Activated CD4-positive, alpha-beta memory T cell treated with anti-CD3 and anti-CD28 coated beads for 36 hours (primary cell): Measurements from ENCODE around the gene FHIT. TPM values are rescaled to one million over a fixed set of nuclear protein-coding genes. Genes with fewer than 3 reads are reported as not detected.

Experiments used
- CTCF ChIA-PET: fragments of 350-600 bp; sonication (Branson Sonifier 250); formaldehyde crosslinking; loops from one replicate; lab custom pipeline; 2021; ENCODE audit warnings: antibody characterized with exemption, inconsistent platforms; lab: Charles Lee
- POLR2A ChIA-PET: fragments of 350-600 bp; sonication (Branson Sonifier 250); formaldehyde crosslinking; loops from one replicate; lab custom pipeline; 2021; ENCODE audit warnings: antibody characterized with exemption; lab: Charles Lee
- DNase-seq: peaks from one replicate; pipeline ENCODE4 v3.0.0-alpha.2; 2020
- H3K27ac Mint-ChIP-seq: one replicate; pipeline ENCODE4 v1.8.0; 2021; ENCODE audit warnings: mixed read lengths
- H3K27me3 Mint-ChIP-seq: one replicate; pipeline ENCODE4 v1.8.0; 2021; ENCODE audit warnings: mixed read lengths
- H3K36me3 Mint-ChIP-seq: one replicate; pipeline ENCODE4 v1.8.0; 2021; ENCODE audit warnings: mixed read lengths
- H3K4me1 Mint-ChIP-seq: one replicate; pipeline ENCODE4 v1.8.0; 2021; ENCODE audit warnings: low read depth, mixed read lengths
- H3K4me3 Mint-ChIP-seq: one replicate; pipeline ENCODE4 v1.8.0; 2021; ENCODE audit warnings: mild to moderate bottlenecking, mixed read lengths
- H3K9me3 Mint-ChIP-seq: one replicate; pipeline ENCODE4 v1.8.0; 2021; ENCODE audit warnings: mixed read lengths
- intact Hi-C: fragments of 100-400 bp; cut with micrococcal nuclease; formaldehyde crosslinking; loops from one replicate; pipeline ENCODE4 v1.15.1; 2023
- total RNA-seq, 2 experiments: library from RNA; stranded (reverse); gene quantifications; one replicate each; pipeline ENCODE4 v1.2.3, GENCODE V29; 2021

The FHIT gene
- total RNA-seq, 2 experiments from 2014 or later, result 7.2 to 8.7 TPM

- H3K27ac Mint-ChIP-seq, result peak overlapping the region; percentile 74
- peaks cover 37% of the 10 kb centered on the region for H3K4me1 Mint-ChIP-seq
- peak; percentile 40 for DNase-seq
- H3K36me3 Mint-ChIP-seq, result peaks cover 3% of the 10 kb centered on the region
- no peaks in the 10 kb centered on the region for H3K9me3 Mint-ChIP-seq
- no peak overlapping the region for H3K4me3 Mint-ChIP-seq
- intact Hi-C loops, result loop anchor here (1.0 kb wide), 1 partner anchor 38 kb away; no protein-coding TSS in a partner anchor
- CTCF ChIA-PET, result no interaction called here
- POLR2A ChIA-PET, result no interaction called here
- H3K27me3 Mint-ChIP-seq, result no peaks in the 10 kb centered on the region
These were observed 1272.3 kb downstream of the FHIT start for GRCh38 chr3:59978979-59979378.

GRCh38 chr3:59970796-59971195 is 1280.5 kb downstream of the FHIT start:
- no peaks in the 10 kb centered on the region for H3K9me3 Mint-ChIP-seq
- no peak for DNase-seq
- ChIA-PET POLR2A (no interaction called here), CTCF (no interaction called here)
- no peak overlapping the region for H3K4me3 Mint-ChIP-seq
- H3K36me3 Mint-ChIP-seq, result peaks cover 9% of the 10 kb centered on the region
- no peak overlapping the region for H3K27ac Mint-ChIP-seq
- peaks cover 9% of the 10 kb centered on the region for H3K4me1 Mint-ChIP-seq
- H3K27me3 Mint-ChIP-seq, result no peaks in the 10 kb centered on the region
- intact Hi-C loops, result no loop called here

GRCh38 chr3:59970376-59970775 is 1280.9 kb downstream of the FHIT start:
- no peak overlapping the region for H3K27ac Mint-ChIP-seq
- ChIA-PET CTCF (no interaction called here), POLR2A (no interaction called here)
- peaks cover 9% of the 10 kb centered on the region for H3K4me1 Mint-ChIP-seq
- H3K27me3 Mint-ChIP-seq, result no peaks in the 10 kb centered on the region
- H3K4me3 Mint-ChIP-seq, result no peak overlapping the region
- no peaks in the 10 kb centered on the region for H3K9me3 Mint-ChIP-seq
- no peak for DNase-seq
- intact Hi-C loops, result no loop called here
- H3K36me3 Mint-ChIP-seq, result peaks cover 9% of the 10 kb centered on the region

- H3K27me3 Mint-ChIP-seq, result no peaks in the 10 kb centered on the region
- CTCF ChIA-PET, result no interaction called here
- no peak overlapping the region for H3K4me3 Mint-ChIP-seq
- H3K4me1 Mint-ChIP-seq, result peaks cover 12% of the 10 kb centered on the region
- intact Hi-C loops, result no loop called here
- POLR2A ChIA-PET, result no interaction called here
- no peak overlapping the region for H3K27ac Mint-ChIP-seq
- no peaks in the 10 kb centered on the region for H3K9me3 Mint-ChIP-seq
- H3K36me3 Mint-ChIP-seq, result peaks cover 9% of the 10 kb centered on the region
- DNase-seq, result no peak
These were observed 1282.7 kb downstream of the FHIT start for GRCh38 chr3:59968513-59969045.

- intact Hi-C loops, result no loop called here
- ChIA-PET CTCF (no interaction called here), POLR2A (no interaction called here)
- Mint-ChIP-seq H3K9me3 (no peaks in the 10 kb centered on the region), H3K27ac (no peak overlapping the region), H3K36me3 (peaks cover 5% of the 10 kb centered on the region), H3K4me1 (peaks cover 23% of the 10 kb centered on the region), H3K4me3 (no peak overlapping the region), H3K27me3 (no peaks in the 10 kb centered on the region)
- no peak for DNase-seq
These were observed 1287.6 kb downstream of the FHIT start for GRCh38 chr3:59963676-59964075.

GRCh38 chr3:59957150-59957549 is 1294.1 kb downstream of the FHIT start:
- DNase-seq, result no peak
- Mint-ChIP-seq H3K27ac (no peak overlapping the region), H3K9me3 (no peaks in the 10 kb centered on the region), H3K36me3 (peaks cover 10% of the 10 kb centered on the region), H3K27me3 (no peaks in the 10 kb centered on the region), H3K4me3 (no peak overlapping the region), H3K4me1 (peaks cover 38% of the 10 kb centered on the region)
- POLR2A ChIA-PET, result no interaction called here
- CTCF ChIA-PET, result interaction anchor here (0.6 kb wide), 1 partner anchor 295 kb away, joined by 3 read pairs; no protein-coding TSS in a partner anchor
- intact Hi-C loops, result no loop called here

- H3K9me3 Mint-ChIP-seq, result peaks cover 3% of the 10 kb centered on the region
- no peak overlapping the region for H3K4me3 Mint-ChIP-seq
- peaks cover 25% of the 10 kb centered on the region for H3K4me1 Mint-ChIP-seq
- no peak for DNase-seq
- intact Hi-C loops, result no loop called here
- no peak overlapping the region for H3K27ac Mint-ChIP-seq
- peaks cover 8% of the 10 kb centered on the region for H3K36me3 Mint-ChIP-seq
- H3K27me3 Mint-ChIP-seq, result no peaks in the 10 kb centered on the region
- CTCF ChIA-PET, result no interaction called here
- POLR2A ChIA-PET, result no interaction called here
These were observed 1298.1 kb downstream of the FHIT start for GRCh38 chr3:59953104-59953503.

- peaks cover 9% of the 10 kb centered on the region for H3K36me3 Mint-ChIP-seq
- intact Hi-C loops, result no loop called here
- no peak overlapping the region for H3K4me3 Mint-ChIP-seq
- no peak overlapping the region for H3K27ac Mint-ChIP-seq
- POLR2A ChIA-PET, result no interaction called here
- no peak for DNase-seq
- peaks cover 9% of the 10 kb centered on the region for H3K4me1 Mint-ChIP-seq
- no peaks in the 10 kb centered on the region for H3K27me3 Mint-ChIP-seq
- CTCF ChIA-PET, result no interaction called here
- H3K9me3 Mint-ChIP-seq, result peaks cover 10% of the 10 kb centered on the region
These were observed 1301.9 kb downstream of the FHIT start for GRCh38 chr3:59949311-59949710.

- intact Hi-C loops, result no loop called here
- POLR2A ChIA-PET, result no interaction called here
- no peak overlapping the region for H3K4me3 Mint-ChIP-seq
- no peak for DNase-seq
- peaks cover 10% of the 10 kb centered on the region for H3K9me3 Mint-ChIP-seq
- H3K36me3 Mint-ChIP-seq, result peaks cover 5% of the 10 kb centered on the region
- H3K4me1 Mint-ChIP-seq, result peaks cover 11% of the 10 kb centered on the region
- H3K27ac Mint-ChIP-seq, result no peak overlapping the region
- CTCF ChIA-PET, result interaction anchor here (1.1 kb wide), 1 partner anchor 11 kb away, joined by 3 read pairs; no protein-coding TSS in a partner anchor
- no peaks in the 10 kb centered on the region for H3K27me3 Mint-ChIP-seq
These were observed 1304.9 kb downstream of the FHIT start for GRCh38 chr3:59946401-59946800.

- intact Hi-C loops, result no loop called here
- Mint-ChIP-seq H3K27ac (no peak overlapping the region), H3K36me3 (no peaks in the 10 kb centered on the region), H3K4me3 (no peak overlapping the region), H3K9me3 (peaks cover 6% of the 10 kb centered on the region), H3K27me3 (no peaks in the 10 kb centered on the region), H3K4me1 (peaks cover 36% of the 10 kb centered on the region)
- POLR2A ChIA-PET, result no interaction called here
- CTCF ChIA-PET, result interaction anchor here (1.0 kb wide), 1 partner anchor 83 kb away, joined by 3 read pairs; no protein-coding TSS in a partner anchor
- DNase-seq, result no peak
These were observed 1310.5 kb downstream of the FHIT start for GRCh38 chr3:59940718-59941117.

GRCh38 chr3:59939826-59940426 is 1311.3 kb downstream of the FHIT start:
- Mint-ChIP-seq H3K27me3 (no peaks in the 10 kb centered on the region), H3K9me3 (peaks cover 1% of the 10 kb centered on the region), H3K4me3 (no peak overlapping the region), H3K27ac (no peak overlapping the region), H3K36me3 (peaks cover 3% of the 10 kb centered on the region), H3K4me1 (peaks cover 44% of the 10 kb centered on the region)
- ChIA-PET CTCF (interaction anchor here (0.6 to 1.0 kb wide), 2 partner anchors 71 to 82 kb away, joined by 3 to 8 read pairs; no protein-coding TSS in a partner anchor), POLR2A (no interaction called here)
- intact Hi-C loops, result loop anchor here (10.0 kb wide), 1 partner anchor 375 kb away; no protein-coding TSS in a partner anchor
- no peak for DNase-seq

GRCh38 chr3:59938828-59939227 is 1312.4 kb downstream of the FHIT start:
- ChIA-PET CTCF (no interaction called here), POLR2A (no interaction called here)
- Mint-ChIP-seq H3K36me3 (peaks cover 6% of the 10 kb centered on the region), H3K4me1 (peaks cover 51% of the 10 kb centered on the region), H3K27me3 (no peaks in the 10 kb centered on the region), H3K27ac (no peak overlapping the region), H3K4me3 (no peak overlapping the region), H3K9me3 (peaks cover 8% of the 10 kb centered on the region)
- no peak for DNase-seq
- intact Hi-C loops, result loop anchor here (10.0 kb wide), 1 partner anchor 374 kb away; no protein-coding TSS in a partner anchor
